Measurements from ENCODE around the gene COMMD4.
A peak's percentile ranks its signal among the peaks of the same experiment; 100 is the strongest.

The COMMD4 gene

GRCh38 chr15:75353604-75354003 is 17.7 kb downstream of the COMMD4 start:
- no peaks in the 10 kb centered on the region for H3K27me3 Mint-ChIP-seq
- H3K36me3 Mint-ChIP-seq (ENCODE audit: insufficient read depth): peaks cover 30% of the 10 kb centered on the region
- H3K4me3 Mint-ChIP-seq: no peak overlapping the region
- peak overlapping the region; percentile 47 to 77 for H3K27ac Mint-ChIP-seq
- peaks cover 17 to 23% of the 10 kb centered on the region in 2 donors for H3K4me1 Mint-ChIP-seq (ENCODE audit: low read depth in 2 of 2)
- no peak for ATAC-seq (replicated peaks)
- peaks cover 3 to 12% of the 10 kb centered on the region in 2 donors for H3K9me3 Mint-ChIP-seq
- no peak for DNase-seq

- no peak for ATAC-seq (replicated peaks)
- H3K4me1 Mint-ChIP-seq (ENCODE audit: low read depth in 2 of 2): peaks cover 16 to 21% of the 10 kb centered on the region in 2 donors
- H3K36me3 Mint-ChIP-seq (ENCODE audit: insufficient read depth): peaks cover 26% of the 10 kb centered on the region
- peak overlapping the region in 1 of 2 donors; percentile 47 for H3K27ac Mint-ChIP-seq
- peaks cover 3 to 12% of the 10 kb centered on the region in 2 donors for H3K9me3 Mint-ChIP-seq
- no peaks in the 10 kb centered on the region for H3K27me3 Mint-ChIP-seq
- DNase-seq: no peak
- H3K4me3 Mint-ChIP-seq: no peak overlapping the region
Measured at GRCh38 chr15:75354454-75354853, 18.6 kb downstream of the COMMD4 start.

- peaks cover 0 to 6% of the 10 kb centered on the region in 2 donors for H3K9me3 Mint-ChIP-seq
- H3K27me3 Mint-ChIP-seq: no peaks in the 10 kb centered on the region
- no peak overlapping the region for H3K4me3 Mint-ChIP-seq
- ATAC-seq (replicated peaks) (no peak), DNase-seq (no peak)
- peaks cover 7 to 13% of the 10 kb centered on the region in 2 donors for H3K4me1 Mint-ChIP-seq (ENCODE audit: low read depth in 2 of 2)
- peak overlapping the region in 1 of 2 donors; percentile 29 for H3K27ac Mint-ChIP-seq
- peaks cover 18% of the 10 kb centered on the region for H3K36me3 Mint-ChIP-seq (ENCODE audit: insufficient read depth)
Measured at GRCh38 chr15:75355369-75355768, 19.5 kb downstream of the COMMD4 start.

GRCh38 chr15:75356006-75356405 is 20.1 kb downstream of the COMMD4 start:
- DNase-seq (no peak), ATAC-seq (replicated peaks) (no peak)
- Mint-ChIP-seq H3K27ac (peak overlapping the region in 1 of 2 donors; percentile 29), H3K4me1 (ENCODE audit: low read depth in 2 of 2) (peaks cover under 1 to 10% of the 10 kb centered on the region in 2 donors), H3K36me3 (ENCODE audit: insufficient read depth) (peaks cover 18% of the 10 kb centered on the region), H3K9me3 (no peaks in the 10 kb centered on the region), H3K27me3 (no peaks in the 10 kb centered on the region), H3K4me3 (no peak overlapping the region)

- H3K27ac Mint-ChIP-seq: no peak overlapping the region
- DNase-seq: no peak
Measured at GRCh38 chr15:75356517-75356916, 20.7 kb downstream of the COMMD4 start.

GRCh38 chr15:75357976-75358673 is 22.3 kb downstream of the COMMD4 start:
- Mint-ChIP-seq H3K27me3 (no peaks in the 10 kb centered on the region), H3K4me1 (ENCODE audit: low read depth in 2 of 2) (peaks cover 0 to 10% of the 10 kb centered on the region in 2 donors), H3K27ac (no peak overlapping the region), H3K36me3 (ENCODE audit: insufficient read depth) (peaks cover 14% of the 10 kb centered on the region), H3K4me3 (no peak overlapping the region), H3K9me3 (no peaks in the 10 kb centered on the region)
- no peak for DNase-seq
- no peak for ATAC-seq (replicated peaks)

More at GRCh38 chr15:75356517-75356916, 20.7 kb downstream of the COMMD4 start:
- Mint-ChIP-seq H3K9me3 (no peaks in the 10 kb centered on the region), H3K4me1 (ENCODE audit: low read depth in 2 of 2) (peaks cover 0 to 10% of the 10 kb centered on the region in 2 donors), H3K27me3 (no peaks in the 10 kb centered on the region), H3K4me3 (no peak overlapping the region), H3K36me3 (ENCODE audit: insufficient read depth) (peaks cover 14% of the 10 kb centered on the region)
- ATAC-seq (replicated peaks): no peak

GRCh38 chr15:75358771-75359536 is 23.1 kb downstream of the COMMD4 start:
- Mint-ChIP-seq H3K9me3 (no peaks in the 10 kb centered on the region), H3K36me3 (ENCODE audit: insufficient read depth) (peaks cover 20% of the 10 kb centered on the region), H3K4me1 (ENCODE audit: low read depth in 2 of 2) (peaks cover 0 to 7% of the 10 kb centered on the region in 2 donors), H3K4me3 (no peak overlapping the region), H3K27ac (no peak overlapping the region), H3K27me3 (no peaks in the 10 kb centered on the region)
- ATAC-seq (replicated peaks) (no peak), DNase-seq (no peak)

- ATAC-seq (replicated peaks) (no peak), DNase-seq (no peak)
- H3K4me1 Mint-ChIP-seq (ENCODE audit: low read depth in 2 of 2): peaks cover 0 to 6% of the 10 kb centered on the region in 2 donors
- no peaks in the 10 kb centered on the region for H3K9me3 Mint-ChIP-seq
- H3K27me3 Mint-ChIP-seq: no peaks in the 10 kb centered on the region
- peaks cover 20% of the 10 kb centered on the region for H3K36me3 Mint-ChIP-seq (ENCODE audit: insufficient read depth)
- H3K4me3 Mint-ChIP-seq: no peak overlapping the region
- peak overlapping the region in 1 of 2 donors; percentile 13 for H3K27ac Mint-ChIP-seq
Measured at GRCh38 chr15:75359537-75360250, 23.8 kb downstream of the COMMD4 start.

- Mint-ChIP-seq H3K27me3 (no peaks in the 10 kb centered on the region), H3K4me1 (ENCODE audit: low read depth in 2 of 2) (peaks cover 0 to 5% of the 10 kb centered on the region in 2 donors), H3K36me3 (ENCODE audit: insufficient read depth) (peaks cover 21% of the 10 kb centered on the region), H3K4me3 (no peak overlapping the region), H3K9me3 (no peaks in the 10 kb centered on the region), H3K27ac (peak overlapping the region; percentile 13 to 60)
- ATAC-seq (replicated peaks): no peak
- DNase-seq: no peak
Measured at GRCh38 chr15:75360391-75360790, 24.5 kb downstream of the COMMD4 start.

GRCh38 chr15:75360856-75361255 is 25.0 kb downstream of the COMMD4 start:
- H3K27ac Mint-ChIP-seq: peak overlapping the region; percentile 13 to 60
- no peaks in the 10 kb centered on the region for H3K9me3 Mint-ChIP-seq

GRCh38 chr15:75361361-75361988 is 25.6 kb downstream of the COMMD4 start:
- no peak for ATAC-seq (replicated peaks)
- no peak for DNase-seq
- Mint-ChIP-seq H3K27me3 (no peaks in the 10 kb centered on the region), H3K27ac (peak overlapping the region; percentile 12 to 60), H3K4me1 (ENCODE audit: low read depth in 2 of 2) (peaks cover 0 to 5% of the 10 kb centered on the region in 2 donors), H3K36me3 (ENCODE audit: insufficient read depth) (peaks cover 31% of the 10 kb centered on the region), H3K4me3 (no peak overlapping the region), H3K9me3 (no peaks in the 10 kb centered on the region)

More at GRCh38 chr15:75360856-75361255, 25.0 kb downstream of the COMMD4 start:
- peaks cover 0 to 5% of the 10 kb centered on the region in 2 donors for H3K4me1 Mint-ChIP-seq (ENCODE audit: low read depth in 2 of 2)
- no peak overlapping the region for H3K4me3 Mint-ChIP-seq
- ATAC-seq (replicated peaks) (no peak), DNase-seq (no peak)
- no peaks in the 10 kb centered on the region for H3K27me3 Mint-ChIP-seq
- peaks cover 25% of the 10 kb centered on the region for H3K36me3 Mint-ChIP-seq (ENCODE audit: insufficient read depth)

- no peaks in the 10 kb centered on the region for H3K9me3 Mint-ChIP-seq
- DNase-seq: no peak
- H3K4me1 Mint-ChIP-seq (ENCODE audit: low read depth in 2 of 2): peaks cover 0 to 8% of the 10 kb centered on the region in 2 donors
- H3K27ac Mint-ChIP-seq: no peak overlapping the region
- no peak overlapping the region for H3K4me3 Mint-ChIP-seq
- ATAC-seq (replicated peaks): no peak
- peaks cover 31% of the 10 kb centered on the region for H3K36me3 Mint-ChIP-seq (ENCODE audit: insufficient read depth)
- H3K27me3 Mint-ChIP-seq: no peaks in the 10 kb centered on the region
Measured at GRCh38 chr15:75361989-75362641, 26.3 kb downstream of the COMMD4 start.

Measured in effector memory CD8-positive, alpha-beta T cell (primary cell).